Measurements from ENCODE around the gene CYP27A1.
A peak's percentile ranks its signal among the peaks of the same experiment; 100 is the strongest.
"Not testable (repeated sequence)": the region's sequence is repeated elsewhere in the genome, so short reads cannot be mapped to it uniquely, and the experiment has no call there.

Gene CYP27A1

DNA sequence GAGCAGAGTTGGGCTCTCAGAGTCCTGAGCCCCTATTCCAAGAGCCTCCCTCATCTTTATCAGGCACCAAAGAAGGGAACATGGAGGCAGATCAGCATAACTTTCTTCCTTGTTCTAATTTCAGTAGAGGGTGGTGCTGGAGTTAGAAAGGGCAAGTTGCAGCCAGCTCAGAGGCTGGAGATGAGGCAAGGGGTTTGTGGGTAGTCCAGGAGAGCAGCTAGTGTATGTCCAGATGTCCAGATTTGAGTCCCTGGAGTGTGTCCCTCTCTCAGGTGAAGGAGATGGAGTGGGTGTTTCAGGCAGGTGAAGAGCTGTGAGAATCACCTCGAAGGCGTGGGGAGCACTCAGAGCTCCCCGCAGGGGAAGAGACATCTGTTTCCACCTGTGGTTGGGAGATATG is 50.1 kb downstream of the CYP27A1 start:
- DNase-seq (ENCODE audit: low read depth) = no peak

GRCh38 chr2:218832520-218832919 is 50.6 kb downstream of the CYP27A1 start:
- DNase-seq (ENCODE audit: low read depth) = peak; percentile 83

- DNase-seq (ENCODE audit: low read depth) = no peak
These were observed 51.2 kb downstream of the CYP27A1 start for GRCh38 chr2:218833023-218833609.

GRCh38 chr2:218834685-218835084 is 52.7 kb downstream of the CYP27A1 start:
- DNase-seq (ENCODE audit: low read depth) = no peak

DNA sequence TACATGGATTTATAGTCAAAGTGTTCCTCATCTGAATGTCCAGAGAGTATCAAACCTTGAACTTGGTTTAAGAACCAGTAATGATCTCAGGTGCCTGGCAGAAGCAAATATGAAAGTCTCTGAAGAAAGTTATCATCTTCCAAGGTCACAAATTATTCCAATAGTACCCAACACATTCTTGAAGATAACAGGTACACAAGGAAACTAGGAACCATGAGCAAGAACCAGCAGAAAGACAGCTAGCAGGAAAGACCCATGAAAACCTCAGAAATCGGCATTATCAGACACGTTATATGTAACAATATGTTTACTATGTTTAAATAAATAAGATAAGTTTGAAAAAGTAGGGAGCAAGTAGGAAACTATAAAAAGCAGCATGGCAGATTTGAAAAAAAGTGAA is 55.5 kb downstream of the CYP27A1 start:
- no peak for DNase-seq (ENCODE audit: low read depth)

- DNase-seq (ENCODE audit: low read depth) = peak; percentile 81
These were observed 57.5 kb downstream of the CYP27A1 start for GRCh38 chr2:218839430-218839829.

GRCh38 chr2:218839888-218840287 is 57.9 kb downstream of the CYP27A1 start:
- no peak for DNase-seq (ENCODE audit: low read depth)

DNA sequence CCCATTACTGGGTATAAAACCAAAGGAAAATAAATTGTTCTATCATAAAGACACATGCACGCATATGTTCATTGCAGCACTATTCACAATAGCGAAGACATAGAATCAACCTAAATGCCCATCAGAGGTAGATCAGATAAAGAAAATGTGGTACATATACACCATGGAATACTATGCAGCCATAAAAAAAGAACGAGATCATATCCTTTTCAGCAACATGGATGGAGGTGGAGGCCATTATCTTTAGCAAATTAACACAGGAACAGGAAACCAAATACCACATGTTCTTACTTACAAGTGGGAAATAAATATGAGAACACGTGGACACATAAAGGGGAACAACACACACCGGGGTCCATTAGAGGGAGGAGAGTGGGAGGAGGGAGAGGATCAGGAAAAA is 62.4 kb downstream of the CYP27A1 start:
- DNase-seq (ENCODE audit: low read depth) = not testable (repeated sequence)

GRCh38 chr2:218846963-218847362 is 65.0 kb downstream of the CYP27A1 start:
- not testable (repeated sequence) for DNase-seq (ENCODE audit: low read depth)

- DNase-seq (ENCODE audit: low read depth) = peak; percentile 57
These were observed 67.8 kb downstream of the CYP27A1 start for GRCh38 chr2:218849721-218850120.

GRCh38 chr2:218850796-218851195 is 68.8 kb downstream of the CYP27A1 start:
- no peak for DNase-seq (ENCODE audit: low read depth)

- DNase-seq (ENCODE audit: low read depth) = no peak
These were observed 69.3 kb downstream of the CYP27A1 start for GRCh38 chr2:218851286-218851685.

- DNase-seq (ENCODE audit: low read depth) = peak; percentile 64
These were observed 71.1 kb downstream of the CYP27A1 start for GRCh38 chr2:218852911-218853667.

- peak; percentile 55 for DNase-seq (ENCODE audit: low read depth)
These were observed 71.8 kb downstream of the CYP27A1 start for GRCh38 chr2:218853766-218854165.

DNA sequence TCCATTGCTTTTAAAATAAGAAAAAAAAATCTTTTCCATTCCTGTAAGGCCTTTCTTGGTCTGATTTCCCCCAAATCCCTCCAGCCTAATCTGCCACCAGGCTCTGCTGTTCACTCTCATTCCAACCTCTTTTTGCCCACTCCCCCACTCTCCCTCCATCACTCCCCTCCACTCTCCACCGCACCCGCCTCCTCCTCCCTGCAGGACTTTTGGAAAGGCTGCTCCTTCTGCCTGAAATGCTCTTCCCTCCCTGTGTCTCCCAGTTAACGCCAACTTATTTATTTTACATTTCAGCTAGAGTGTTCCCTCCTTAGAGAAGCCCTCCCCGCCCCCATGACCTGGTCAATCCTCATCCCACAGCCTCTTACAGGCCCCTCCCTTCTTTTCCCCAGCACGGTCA is 72.9 kb downstream of the CYP27A1 start:
- no peak for DNase-seq (ENCODE audit: low read depth)

- DNase-seq (ENCODE audit: low read depth) = no peak
These were observed 73.6 kb downstream of the CYP27A1 start for GRCh38 chr2:218855305-218856166.

DNA sequence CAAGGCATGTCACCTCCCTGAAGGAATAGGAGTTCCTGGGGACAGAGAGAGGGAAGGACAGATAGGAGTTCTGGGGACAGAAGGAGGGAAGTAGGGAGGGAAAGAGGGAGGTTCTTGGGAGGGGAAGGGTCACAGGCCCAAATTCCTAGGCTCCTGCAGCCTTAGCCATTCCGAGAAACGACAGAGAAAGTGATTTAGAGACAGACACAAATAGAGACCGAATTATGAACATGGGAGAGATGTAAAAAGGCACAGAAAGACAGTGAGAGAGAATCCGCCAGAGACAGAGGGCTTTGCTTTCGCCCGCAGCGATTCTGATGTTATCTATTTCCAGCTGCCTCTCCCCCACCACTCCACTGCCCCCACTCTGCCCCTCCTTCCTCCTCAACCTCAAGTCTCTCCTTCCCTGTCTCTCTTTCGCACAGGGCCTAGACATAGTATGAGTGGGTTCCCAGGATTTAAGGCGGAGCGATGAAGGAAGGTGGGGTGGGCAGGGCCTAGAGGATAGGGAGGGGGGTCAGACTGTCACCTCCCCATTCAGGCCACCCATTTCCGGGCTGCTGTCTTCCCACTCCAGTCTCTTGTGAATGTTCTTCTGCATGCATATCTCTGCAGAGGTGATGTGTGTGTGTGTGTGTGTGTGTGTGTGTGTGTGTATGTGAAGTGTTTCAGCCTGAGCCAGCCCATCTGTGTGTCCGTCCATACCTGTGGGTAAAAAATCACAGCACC is 74.4 kb downstream of the CYP27A1 start:
- DNase-seq (ENCODE audit: low read depth) = no peak

DNA sequence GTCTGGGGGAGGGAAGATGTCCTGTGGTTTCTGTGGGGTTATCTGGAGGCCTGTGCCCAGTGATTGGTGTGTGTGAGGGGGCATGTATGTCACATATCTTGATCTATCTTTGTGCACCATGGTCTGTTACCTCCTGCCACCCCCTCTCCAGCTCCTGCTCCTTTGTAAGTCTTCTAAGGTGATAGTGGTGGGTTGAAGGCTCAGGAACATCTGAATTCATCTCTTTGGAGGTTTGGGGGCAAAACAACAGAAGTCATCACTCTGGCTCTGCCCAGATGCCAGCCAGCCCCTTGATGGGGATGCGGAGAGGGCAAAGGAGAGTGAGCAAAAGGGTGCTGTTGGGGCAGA is 74.9 kb downstream of the CYP27A1 start:
- no peak for DNase-seq (ENCODE audit: low read depth)

GRCh38 chr2:218857371-218858137 is 75.6 kb downstream of the CYP27A1 start:
- DNase-seq (ENCODE audit: low read depth) = peak; percentile 32

DNA sequence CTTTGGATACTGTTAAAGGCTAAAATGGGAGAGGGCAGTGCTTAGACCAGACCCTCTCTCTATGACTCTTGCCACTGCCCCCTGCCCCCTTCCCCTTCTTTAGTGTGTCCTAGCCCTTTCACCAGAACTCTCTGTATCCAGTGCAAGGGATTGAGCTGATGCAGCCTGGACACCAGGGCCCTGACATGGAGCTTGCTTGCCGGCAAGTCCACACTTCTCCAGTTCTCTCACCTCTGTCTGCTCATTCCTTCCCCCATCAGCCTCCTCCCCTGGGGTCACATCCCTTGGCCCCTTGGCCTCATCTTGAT is 76.1 kb downstream of the CYP27A1 start:
- no peak for DNase-seq (ENCODE audit: low read depth)

GRCh38 chr2:218858671-218859555 is 77.0 kb downstream of the CYP27A1 start:
- DNase-seq (ENCODE audit: low read depth) = no peak

Data from EH (cell line).